H9 (cell line): ENCODE measurements around the gene TEKT5. TPM values are rescaled to one million over a fixed set of nuclear protein-coding genes. Genes with fewer than 3 reads are reported as not detected.

Experiments
- DNase-seq: peaks from one replicate; pipeline ENCODE4 v3.0.0-alpha.2; 2017
- H2AFZ ChIP-seq: one replicate; pipeline ENCODE4 v1.6.1; 2013; ENCODE audit warnings: mild to moderate bottlenecking, low read length, control low read depth, moderate library complexity
- H2AK5ac ChIP-seq: 2 replicates; pipeline ENCODE4 v1.6.1; 2013; ENCODE audit warnings: low read length, control low read depth, mixed read lengths; ENCODE audit not compliant: insufficient read length
- H2BK120ac ChIP-seq: one replicate; pipeline ENCODE4 v1.6.1; 2013; ENCODE audit warnings: low read depth, mild to moderate bottlenecking, low read length, control low read depth, inconsistent platforms; ENCODE audit not compliant: poor library complexity, severe bottlenecking
- H2BK12ac ChIP-seq: 2 replicates; pipeline ENCODE4 v1.6.1; 2013; ENCODE audit warnings: low read length, control low read depth, mixed read lengths, low read depth; ENCODE audit not compliant: insufficient read length
- H2BK15ac ChIP-seq: 2 replicates; pipeline ENCODE4 v1.6.1; 2013; ENCODE audit warnings: low read depth, low read length, control low read depth
- H2BK20ac ChIP-seq: one replicate; pipeline ENCODE4 v1.6.1; 2013; ENCODE audit warnings: low read depth, mild to moderate bottlenecking, low read length, control low read depth, inconsistent platforms; ENCODE audit not compliant: poor library complexity, severe bottlenecking
- H2BK5ac ChIP-seq: 2 replicates; pipeline ENCODE4 v1.6.1; 2013; ENCODE audit warnings: low read length, control low read depth, mixed read lengths; ENCODE audit not compliant: insufficient read length
- H3K14ac ChIP-seq: 2 replicates; pipeline ENCODE4 v1.6.1; 2013; ENCODE audit warnings: low read length, control low read depth; ENCODE audit not compliant: insufficient read depth
- H3K18ac ChIP-seq: 2 replicates; pipeline ENCODE4 v1.6.1; 2013; ENCODE audit warnings: low read depth, mild to moderate bottlenecking, mixed read lengths, low read length, control low read depth; ENCODE audit not compliant: insufficient read length
- H3K23ac ChIP-seq: 2 replicates; pipeline ENCODE4 v1.6.1; 2013; ENCODE audit warnings: low read length, control low read depth, mixed read lengths, low read depth; ENCODE audit not compliant: insufficient read length
- H3K23me2 ChIP-seq: 2 replicates; pipeline ENCODE4 v1.6.1; 2013; ENCODE audit warnings: low read depth, mild to moderate bottlenecking, mixed read lengths, low read length, control low read depth; ENCODE audit not compliant: insufficient read length, poor library complexity, severe bottlenecking
- H3K27ac ChIP-seq: 2 replicates; pipeline ENCODE4 v1.5.1; 2013; ENCODE audit warnings: low read length, control low read depth, mixed read lengths, low read depth; ENCODE audit not compliant: insufficient read length
- H3K27me3 ChIP-seq: 2 replicates; pipeline ENCODE4 v1.6.1; 2013; ENCODE audit warnings: low read length, control low read depth, inconsistent platforms; ENCODE audit not compliant: insufficient read depth
- H3K4ac ChIP-seq: 2 replicates; pipeline ENCODE4 v1.6.1; 2013; ENCODE audit warnings: low read depth, mild to moderate bottlenecking, control low read depth, inconsistent platforms, low read length, moderate library complexity
- H3K4me1 ChIP-seq: 2 replicates; pipeline ENCODE4 v1.6.1; 2013; ENCODE audit warnings: low read length, control low read depth, inconsistent platforms; ENCODE audit not compliant: insufficient read depth
- H3K4me2 ChIP-seq: 2 replicates; pipeline ENCODE4 v1.6.1; 2013; ENCODE audit warnings: low read length, control low read depth, mixed read lengths; ENCODE audit not compliant: insufficient read length, insufficient read depth
- H3K56ac ChIP-seq: 2 replicates; pipeline ENCODE4 v1.6.1; 2013; ENCODE audit warnings: low read depth, mild to moderate bottlenecking, mixed read lengths, low read length, control low read depth; ENCODE audit not compliant: insufficient read length
- H3K79me1 ChIP-seq: 2 replicates; pipeline ENCODE4 v1.6.1; 2013; ENCODE audit warnings: low read depth, mild to moderate bottlenecking, moderate library complexity, low read length, control low read depth, inconsistent platforms; ENCODE audit not compliant: insufficient read depth, poor library complexity, severe bottlenecking
- H3K79me2 ChIP-seq: 2 replicates; pipeline ENCODE4 v1.6.1; 2013; ENCODE audit warnings: low read length, control low read depth, inconsistent platforms; ENCODE audit not compliant: insufficient read depth
- H3K9ac ChIP-seq: 2 replicates; pipeline ENCODE4 v1.6.1; 2013; ENCODE audit warnings: low read length, control low read depth, mixed read lengths; ENCODE audit not compliant: insufficient read length; ENCODE audit errors: extremely low read depth
- H3K9me3 ChIP-seq: one replicate; pipeline ENCODE4 v1.6.1; 2013; ENCODE audit warnings: low read depth, low read length, inconsistent platforms; ENCODE audit not compliant: control insufficient read depth
- H3T11ph ChIP-seq: one replicate; pipeline ENCODE4 v1.6.1; 2013; ENCODE audit warnings: mild to moderate bottlenecking, low read length, control low read depth, inconsistent platforms
- H4K20me1 ChIP-seq: one replicate; pipeline ENCODE4 v1.6.1; 2013; ENCODE audit not compliant: control insufficient read depth, insufficient read length, insufficient read depth
- H4K5ac ChIP-seq: 2 replicates; pipeline ENCODE4 v1.6.1; 2013; ENCODE audit warnings: low read depth, mild to moderate bottlenecking, mixed read lengths, low read length, control low read depth; ENCODE audit not compliant: insufficient read length
- H4K8ac ChIP-seq: replicated peaks from 2 replicates; pipeline ENCODE4 v1.6.1; 2013; ENCODE audit warnings: low read length, control low read depth, mixed read lengths, low read depth; ENCODE audit not compliant: insufficient read length
- H4K91ac ChIP-seq: 2 replicates; pipeline ENCODE4 v1.6.1; 2013; ENCODE audit warnings: low read depth, mild to moderate bottlenecking, moderate library complexity, mixed read lengths, low read length, control low read depth; ENCODE audit not compliant: insufficient read length
- H3K27ac Mint-ChIP-seq, 3 experiments: 2 replicates in 2 of 3; 3 replicates in 1 of 3; pipeline ENCODE4 v1.8.0; 2020 to 2021; ENCODE audit warnings: mixed read lengths in 3 of 3, mild to moderate bottlenecking in 1 of 3, moderate library complexity in 1 of 3
- H3K27me3 Mint-ChIP-seq: 2 replicates; pipeline ENCODE4 v1.8.0; 2021; ENCODE audit warnings: low read depth, mild to moderate bottlenecking, moderate library complexity, mixed read lengths
- H3K36me3 Mint-ChIP-seq, 3 experiments: 2 replicates in 2 of 3; 3 replicates in 1 of 3; pipeline ENCODE4 v1.8.0; 2020 to 2021; ENCODE audit warnings: low read depth in 3 of 3, mixed read lengths in 3 of 3; ENCODE audit not compliant: insufficient read depth in 1 of 3
- H3K4me1 Mint-ChIP-seq, 2 experiments: 2 replicates each; pipeline ENCODE4 v1.8.0; 2020; ENCODE audit warnings: mixed read lengths in 2 of 2
- H3K4me3 Mint-ChIP-seq, 2 experiments: 2 replicates in 1 of 2; 3 replicates in 1 of 2; pipeline ENCODE4 v1.8.0; 2020 to 2021; ENCODE audit warnings: mild to moderate bottlenecking in 2 of 2, mixed read lengths in 2 of 2, moderate library complexity in 1 of 2
- H3K9me3 Mint-ChIP-seq, 2 experiments: 2 replicates in 1 of 2; 3 replicates in 1 of 2; pipeline ENCODE4 v1.8.0; 2020; ENCODE audit warnings: mild to moderate bottlenecking in 2 of 2, mixed read lengths in 2 of 2, moderate library complexity in 1 of 2
- CTCF ChIP-seq: fragments of 200-600 bp; sonication (generic); conservative IDR thresholded peaks from 3 replicates; pipeline ENCODE4 v1.8.0; 2021; ENCODE audit warnings: antibody characterized with exemption, mild to moderate bottlenecking
- WGBS: extraction: QIAGEN DNeasy Blood & Tissue Kit; methylation state at CpG from one replicate; pipeline ENCODE4 v1.1.7; 2013; ENCODE audit warnings: missing lambda C conversion rate, low lambda C conversion rate, mixed read lengths; ENCODE audit not compliant: insufficient read length; ENCODE audit errors: extremely low coverage; 5-methylcytosine and 5-hydroxymethylcytosine counted together
- total RNA-seq: library from RNA; stranded (reverse); gene quantifications from 2 replicates; pipeline ENCODE4 v1.2.1, GENCODE V29; 2021

Gene TEKT5
- total RNA-seq, 1 experiment from 2014 or later, result 0.31 TPM

- no peak overlapping the region for H3K56ac ChIP-seq
- H2BK120ac ChIP-seq, result no peak overlapping the region
- no peak overlapping the region for H3K27ac ChIP-seq
- H3K4ac ChIP-seq, result no peak overlapping the region
- no peak overlapping the region for H2AK5ac ChIP-seq
- no peak overlapping the region for H4K91ac ChIP-seq
- H2BK20ac ChIP-seq, result no peak overlapping the region
- H3K14ac ChIP-seq, result no peak overlapping the region
- no peaks in the 10 kb centered on the region for H3K79me2 ChIP-seq
- peaks cover 9 to 15% of the 10 kb centered on the region in 2 experiments for H3K4me1 Mint-ChIP-seq
- no peak overlapping the region for H3K9ac ChIP-seq
- H4K5ac ChIP-seq, result no peak overlapping the region
- no peak for DNase-seq
- WGBS, result no CpG with 5 or more reads among the region's 6 CpGs
- H3K18ac ChIP-seq, result no peak overlapping the region
- peaks cover 7% of the 10 kb centered on the region for H3K27me3 Mint-ChIP-seq
- no peaks in the 10 kb centered on the region; a peak in 1 of 7 replicates for H3K36me3 Mint-ChIP-seq
- no peaks in the 10 kb centered on the region for H3K23me2 ChIP-seq
- H4K8ac ChIP-seq, result no peak overlapping the region
- no peak for TF ChIP-seq CTCF
- H3K27me3 ChIP-seq, result no peaks in the 10 kb centered on the region
- H3K9me3 ChIP-seq, result no peaks in the 10 kb centered on the region
- H4K20me1 ChIP-seq, result no peaks in the 10 kb centered on the region
- no peak overlapping the region for H3K4me2 ChIP-seq
- H2BK15ac ChIP-seq, result no peak overlapping the region
- no peak overlapping the region for H2BK5ac ChIP-seq
- no peak overlapping the region for H2BK12ac ChIP-seq
- peaks cover 2% of the 10 kb centered on the region; the same call in 1 of the 2 replicates for H3K4me1 ChIP-seq
- no peaks in the 10 kb centered on the region; a peak in 1 of 5 replicates for H3K9me3 Mint-ChIP-seq
- H3K79me1 ChIP-seq, result no peaks in the 10 kb centered on the region
- H3T11ph ChIP-seq, result no peak overlapping the region
- no peak overlapping the region for H3K23ac ChIP-seq
- H3K27ac Mint-ChIP-seq, result no peak overlapping the region
- no peak overlapping the region for H2AFZ ChIP-seq
- H3K4me3 Mint-ChIP-seq, result no peak overlapping the region
Observed at GRCh38 chr16:10676284-10676683, 18.4 kb downstream of the TEKT5 start.
